Endothelial cell (in vitro differentiated cells): ENCODE data around the gene AQP12A. TPM values are rescaled to one million over a fixed set of nuclear protein-coding genes. Genes with fewer than 3 reads are reported as not detected.
"Not testable (repeated sequence)": the region's sequence is repeated elsewhere in the genome, so short reads cannot be mapped to it uniquely, and the experiment has no call there.

Source experiments
- DNase-seq: peaks from one replicate; pipeline ENCODE4 v3.0.0; 2021; ENCODE audit warnings: low spot score
- H3K27ac Mint-ChIP-seq: one replicate; pipeline ENCODE4 v1.8.0; 2021; ENCODE audit warnings: mixed read lengths, inconsistent platforms; ENCODE audit not compliant: unreplicated experiment
- H3K27me3 Mint-ChIP-seq: one replicate; pipeline ENCODE4 v1.8.0; 2021; ENCODE audit warnings: mild to moderate bottlenecking, moderate library complexity, mixed read lengths, inconsistent platforms; ENCODE audit not compliant: unreplicated experiment
- H3K36me3 Mint-ChIP-seq: one replicate; pipeline ENCODE4 v1.8.0; 2021; ENCODE audit warnings: mild to moderate bottlenecking, low read depth, mixed read lengths, inconsistent platforms; ENCODE audit not compliant: unreplicated experiment
- H3K4me1 Mint-ChIP-seq: one replicate; pipeline ENCODE4 v1.8.0; 2021; ENCODE audit warnings: mild to moderate bottlenecking, mixed read lengths, inconsistent platforms; ENCODE audit not compliant: unreplicated experiment
- H3K4me3 Mint-ChIP-seq: one replicate; pipeline ENCODE4 v1.8.0; 2021; ENCODE audit warnings: mild to moderate bottlenecking, mixed read lengths, inconsistent platforms; ENCODE audit not compliant: unreplicated experiment
- H3K9me3 Mint-ChIP-seq: one replicate; pipeline ENCODE4 v1.8.0; 2021; ENCODE audit warnings: mixed read lengths, inconsistent platforms; ENCODE audit not compliant: unreplicated experiment
- CTCF ChIP-seq: fragments of 200-600 bp; sonication (generic); IDR thresholded peaks from one replicate; pipeline ENCODE4 v1.5.0; 2021; ENCODE audit warnings: antibody characterized with exemption; ENCODE audit not compliant: unreplicated experiment
- total RNA-seq: library from RNA; stranded (reverse); fragmentation: NEBNext Ultra II Directional; extraction: Animal tissue kit (Norgen Biotek cat#: 25700); gene quantifications from one replicate; pipeline ENCODE4 v1.2.1, GENCODE V29; 2021; ENCODE audit not compliant: unreplicated experiment

Gene AQP12A
- total RNA-seq, 1 donor from 2014 or later: not detected

GRCh38 chr2:240672701-240673190 lies 18.9 kb upstream of the AQP12A start:
- H3K36me3 Mint-ChIP-seq: no peaks in the 10 kb centered on the region
- H3K9me3 Mint-ChIP-seq: no peaks in the 10 kb centered on the region
- H3K4me1 Mint-ChIP-seq: no peaks in the 10 kb centered on the region
- peaks cover 3% of the 10 kb centered on the region for H3K27me3 Mint-ChIP-seq
- TF ChIP-seq CTCF: no peak
- no peak overlapping the region for H3K4me3 Mint-ChIP-seq
- no peak overlapping the region for H3K27ac Mint-ChIP-seq
- DNase-seq: no peak

GRCh38 chr2:240674461-240675184 lies 17.0 kb upstream of the AQP12A start:
- not testable (repeated sequence) for H3K9me3 Mint-ChIP-seq, H3K4me1 Mint-ChIP-seq, H3K4me3 Mint-ChIP-seq, DNase-seq, H3K36me3 Mint-ChIP-seq, H3K27ac Mint-ChIP-seq, H3K27me3 Mint-ChIP-seq

GRCh38 chr2:240675345-240675744 lies 16.3 kb upstream of the AQP12A start:
- DNase-seq, H3K27me3 Mint-ChIP-seq, H3K36me3 Mint-ChIP-seq, H3K4me1 Mint-ChIP-seq, H3K4me3 Mint-ChIP-seq, H3K27ac Mint-ChIP-seq, H3K9me3 Mint-ChIP-seq: not testable (repeated sequence)

- not testable (repeated sequence) for H3K36me3 Mint-ChIP-seq, DNase-seq, H3K27me3 Mint-ChIP-seq, H3K4me1 Mint-ChIP-seq, H3K9me3 Mint-ChIP-seq, H3K27ac Mint-ChIP-seq, H3K4me3 Mint-ChIP-seq
These were observed 13.6 kb upstream of the AQP12A start for GRCh38 chr2:240678043-240678442.

- DNase-seq, H3K27me3 Mint-ChIP-seq, H3K4me1 Mint-ChIP-seq, H3K9me3 Mint-ChIP-seq, H3K36me3 Mint-ChIP-seq, H3K27ac Mint-ChIP-seq, H3K4me3 Mint-ChIP-seq: not testable (repeated sequence)
These were observed 12.8 kb upstream of the AQP12A start for GRCh38 chr2:240678909-240679308.

GRCh38 chr2:240680185-240680584 lies 11.5 kb upstream of the AQP12A start:
- not testable (repeated sequence) for H3K9me3 Mint-ChIP-seq, H3K36me3 Mint-ChIP-seq, DNase-seq, H3K27me3 Mint-ChIP-seq, H3K4me3 Mint-ChIP-seq, H3K27ac Mint-ChIP-seq, H3K4me1 Mint-ChIP-seq

GRCh38 chr2:240682431-240683224 lies 9.0 kb upstream of the AQP12A start, which contains the start of gene AQP12B:
AQP12B (minus strand) TSS chr2:240682885; CDS start chr2:240682837, 48 bp downstream.
- H3K27me3 Mint-ChIP-seq, DNase-seq, H3K4me1 Mint-ChIP-seq: not testable (repeated sequence)

GRCh38 chr2:240683329-240683979 lies 8.2 kb upstream of the AQP12A start:
- H3K9me3 Mint-ChIP-seq, H3K27ac Mint-ChIP-seq, H3K4me3 Mint-ChIP-seq, DNase-seq, H3K4me1 Mint-ChIP-seq, H3K27me3 Mint-ChIP-seq, H3K36me3 Mint-ChIP-seq: not testable (repeated sequence)

More at GRCh38 chr2:240682431-240683224, 9.0 kb upstream of the AQP12A start, which contains the start of gene AQP12B:
- H3K9me3 Mint-ChIP-seq, H3K27ac Mint-ChIP-seq, H3K36me3 Mint-ChIP-seq, H3K4me3 Mint-ChIP-seq: not testable (repeated sequence)

GRCh38 chr2:240683980-240684728 lies 7.5 kb upstream of the AQP12A start:
- not testable (repeated sequence) for H3K36me3 Mint-ChIP-seq, H3K27ac Mint-ChIP-seq, H3K4me1 Mint-ChIP-seq, H3K9me3 Mint-ChIP-seq, H3K4me3 Mint-ChIP-seq, H3K27me3 Mint-ChIP-seq, DNase-seq
